Thymus (tissue), 11 donors: Measurements from ENCODE around the gene THEM5. TPM values are rescaled to one million over a fixed set of nuclear protein-coding genes. Genes with fewer than 3 reads are reported as not detected.
"Not testable (repeated sequence)": the region's sequence is repeated elsewhere in the genome, so short reads cannot be mapped to it uniquely, and the experiment has no call there.

ENCODE experiments used
- DNase-seq, 9 donors: peaks; one replicate each; pipeline ENCODE4 v3.0.0-alpha.2; 2013; ENCODE audit warnings: low spot score in 9 of 9, low read depth in 6 of 9, missing footprints in 1 of 9
- H3K27ac ChIP-seq, 2 donors: one replicate each; pipeline ENCODE4 v1.5.1; 2013; ENCODE audit warnings: control low read depth in 1 of 2, low read depth in 1 of 2, low read length in 1 of 2, mild to moderate bottlenecking in 1 of 2, moderate library complexity in 1 of 2
- H3K27me3 ChIP-seq, 2 donors: one replicate each; pipeline ENCODE4 v1.5.1; 2013; ENCODE audit warnings: low read length in 1 of 2; ENCODE audit not compliant: control insufficient read depth in 2 of 2, insufficient read depth in 1 of 2
- H3K36me3 ChIP-seq, 2 donors: one replicate each; pipeline ENCODE4 v1.5.1; 2013; ENCODE audit warnings: low read length in 1 of 2, mild to moderate bottlenecking in 1 of 2, moderate library complexity in 1 of 2; ENCODE audit not compliant: control insufficient read depth in 2 of 2, insufficient read depth in 2 of 2
- H3K4me1 ChIP-seq, 2 donors: one replicate each; pipeline ENCODE4 v1.5.1; 2013; ENCODE audit warnings: low read length in 2 of 2; ENCODE audit not compliant: control insufficient read depth in 2 of 2, insufficient read depth in 2 of 2
- H3K4me3 ChIP-seq, 2 donors: one replicate each; pipeline ENCODE4 v1.5.1; 2013; ENCODE audit warnings: low read length in 2 of 2, control low read depth in 1 of 2, mild to moderate bottlenecking in 1 of 2
- H3K9me3 ChIP-seq, 2 donors: one replicate each; pipeline ENCODE4 v1.5.1; 2013; ENCODE audit warnings: low read length in 1 of 2, mild to moderate bottlenecking in 1 of 2; ENCODE audit not compliant: control insufficient read depth in 2 of 2, insufficient read depth in 1 of 2
- WGBS: extraction: QIAGEN DNeasy Blood & Tissue Kit; methylation state at CpG from one replicate; pipeline ENCODE4 v1.1.7; 2013; 5-methylcytosine and 5-hydroxymethylcytosine counted together
- polyA plus RNA-seq: library from polyadenylated mRNA; stranded (reverse); fragments of 200-250 nt; gene quantifications from one replicate; pipeline ENCODE4 v1.2.3, GENCODE V29; 2013
- total RNA-seq: library from RNA; stranded (reverse); fragments of 120-200 nt; gene quantifications from one replicate; pipeline ENCODE4 v1.2.4, GENCODE V29; 2013
- donor health status: healthy.

The THEM5 gene
- total and polyA plus RNA-seq, 2 donors, result 0.09 to 1.5 TPM

DNA sequence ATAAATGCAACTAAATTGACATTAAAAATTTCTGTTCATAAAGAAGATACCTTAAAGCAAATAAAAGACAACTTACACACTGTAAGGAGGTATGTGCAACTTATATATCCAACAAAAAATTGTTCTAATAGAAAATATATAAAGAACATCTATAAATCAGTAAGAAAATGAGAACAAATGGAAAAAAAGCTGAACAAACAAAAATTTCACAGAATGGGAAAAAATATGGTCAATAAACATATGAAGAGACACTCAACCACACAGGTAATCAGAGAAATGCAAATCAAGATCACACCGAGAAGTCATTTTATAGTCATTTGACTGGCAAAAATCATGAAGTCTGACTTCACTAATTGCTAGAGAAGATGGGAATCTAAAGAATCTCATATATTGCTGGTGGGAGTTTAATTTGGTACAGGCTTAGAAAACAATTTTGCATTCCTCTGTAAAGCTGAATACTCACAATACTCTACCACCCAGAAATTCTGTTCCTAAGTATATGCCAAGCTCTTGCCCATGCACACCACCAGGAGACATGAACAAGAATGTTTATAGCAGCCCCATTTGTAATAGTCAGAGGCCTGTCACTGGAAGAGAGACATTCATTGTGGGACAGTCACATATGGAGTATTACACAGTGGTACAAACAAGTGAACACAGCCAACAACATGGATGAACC lies 22.0 kb upstream of the THEM5 start:
- DNase-seq, result no peak
- Histone ChIP-seq H3K9me3 (no peaks in the 10 kb centered on the region), H3K4me3 (no peak overlapping the region), H3K27me3 (no peaks in the 10 kb centered on the region), H3K36me3 (peaks cover 0 to 5% of the 10 kb centered on the region in 2 donors), H3K4me1 (peaks cover 0 to 2% of the 10 kb centered on the region in 2 donors), H3K27ac (no peak overlapping the region)
- 99% methylated on average over 1 of the region's 1 CpG for WGBS

DNA sequence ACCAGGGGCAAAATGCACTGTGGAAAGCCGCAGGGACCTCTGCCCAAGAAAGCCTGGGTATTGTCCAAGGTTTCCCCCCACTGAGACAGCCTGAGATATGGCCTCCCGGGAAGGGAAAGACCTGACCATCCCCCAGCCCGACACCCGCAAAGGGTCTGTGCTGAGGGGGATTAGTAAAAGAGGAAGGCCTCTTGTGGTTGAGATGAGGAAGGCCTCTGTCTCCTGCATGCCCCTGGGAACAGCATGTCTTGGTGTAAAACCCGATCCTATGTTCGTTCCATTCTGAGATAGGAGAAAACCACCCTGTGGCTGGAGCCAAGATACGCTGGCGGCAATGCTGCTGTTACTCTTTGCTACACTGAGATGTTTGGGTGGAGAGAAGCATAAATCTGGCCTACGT lies 19.3 kb upstream of the THEM5 start:
- not testable (repeated sequence) for H3K36me3 ChIP-seq, H3K9me3 ChIP-seq, H3K4me3 ChIP-seq, H3K27ac ChIP-seq, DNase-seq, H3K27me3 ChIP-seq, H3K4me1 ChIP-seq
- 46% methylated on average over 9 of the region's 9 CpGs for WGBS

GRCh38 chr1:151871284-151872030 lies 17.9 kb upstream of the THEM5 start:
- H3K36me3 ChIP-seq, result peaks cover 0 to 5% of the 10 kb centered on the region in 2 donors
- 78% methylated on average over 5 of the region's 5 CpGs for WGBS
- no peaks in the 10 kb centered on the region for H3K9me3 ChIP-seq
- peaks cover 0 to 2% of the 10 kb centered on the region in 2 donors for H3K4me1 ChIP-seq
- DNase-seq, result no peak
- no peak overlapping the region for H3K27ac ChIP-seq
- no peaks in the 10 kb centered on the region for H3K27me3 ChIP-seq
- no peak overlapping the region for H3K4me3 ChIP-seq

- no peak for DNase-seq
- 64% methylated on average over 3 of the region's 3 CpGs for WGBS
Observed at GRCh38 chr1:151868486-151868885, 15.0 kb upstream of the THEM5 start.

GRCh38 chr1:151867765-151868411 lies 14.4 kb upstream of the THEM5 start:
- peaks cover 0 to 6% of the 10 kb centered on the region in 2 donors for H3K4me1 ChIP-seq
- DNase-seq, result no peak
- H3K4me3 ChIP-seq, result no peak overlapping the region
- H3K27ac ChIP-seq, result no peak overlapping the region
- H3K36me3 ChIP-seq, result no peaks in the 10 kb centered on the region
- H3K9me3 ChIP-seq, result no peaks in the 10 kb centered on the region
- 92% methylated on average over 7 of the region's 7 CpGs for WGBS
- H3K27me3 ChIP-seq, result no peaks in the 10 kb centered on the region

More at GRCh38 chr1:151868486-151868885, 15.0 kb upstream of the THEM5 start:
- Histone ChIP-seq H3K9me3 (no peaks in the 10 kb centered on the region), H3K4me3 (no peak overlapping the region), H3K36me3 (no peaks in the 10 kb centered on the region), H3K27me3 (no peaks in the 10 kb centered on the region), H3K27ac (no peak overlapping the region), H3K4me1 (peaks cover 0 to 6% of the 10 kb centered on the region in 2 donors)

DNA sequence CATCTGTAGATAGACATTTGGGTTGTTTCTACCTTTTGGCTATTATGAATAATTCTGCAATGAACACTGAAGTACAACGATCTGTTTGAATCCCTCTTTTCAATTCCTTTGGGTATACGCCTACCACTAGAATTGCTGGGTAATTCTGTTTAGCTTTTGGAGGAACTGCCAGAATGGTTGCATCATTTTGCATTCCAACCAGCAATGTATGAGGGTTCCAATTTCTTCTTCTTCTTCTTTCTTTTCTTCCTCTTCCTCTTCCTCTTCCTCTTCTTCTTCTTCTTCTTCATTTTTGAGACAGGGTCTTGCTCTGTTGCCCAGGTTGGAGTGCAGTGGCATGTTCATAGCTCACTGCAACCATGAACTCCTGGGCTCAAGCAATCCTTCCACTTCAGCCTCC lies 13.8 kb upstream of the THEM5 start:
- 95% methylated on average over 2 of the region's 2 CpGs for WGBS
- H3K9me3 ChIP-seq, result no peaks in the 10 kb centered on the region
- H3K4me1 ChIP-seq, result peaks cover 0 to 6% of the 10 kb centered on the region in 2 donors
- H3K27me3 ChIP-seq, result no peaks in the 10 kb centered on the region
- no peak overlapping the region for H3K4me3 ChIP-seq
- H3K27ac ChIP-seq, result no peak overlapping the region
- no peaks in the 10 kb centered on the region for H3K36me3 ChIP-seq
- no peak for DNase-seq

DNA sequence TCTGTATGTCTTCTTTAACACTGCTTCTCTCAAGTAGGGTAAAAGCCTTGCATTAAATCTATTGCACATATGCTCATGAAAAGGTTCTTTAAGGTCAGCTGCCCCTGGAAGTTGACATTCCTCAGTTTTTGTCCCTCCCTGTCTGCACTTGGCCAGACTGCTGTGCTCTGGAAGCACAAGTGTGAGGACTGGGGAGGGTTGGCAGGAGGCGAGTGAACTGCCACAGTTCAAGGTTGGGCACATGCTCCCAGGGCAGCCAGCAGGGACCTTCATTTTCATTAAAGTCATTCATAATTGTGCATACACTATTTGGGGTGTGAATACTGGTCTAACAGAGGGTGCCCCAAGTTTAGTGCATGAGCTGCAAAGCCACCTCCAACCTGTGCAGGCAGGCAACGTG lies 10.9 kb upstream of the THEM5 start:
- 48% methylated on average over 2 of the region's 2 CpGs for WGBS
- no peak overlapping the region for H3K27ac ChIP-seq
- peaks cover 0 to 11% of the 10 kb centered on the region in 2 donors for H3K4me1 ChIP-seq
- H3K9me3 ChIP-seq, result no peaks in the 10 kb centered on the region
- DNase-seq, result no peak
- H3K4me3 ChIP-seq, result no peak overlapping the region
- no peaks in the 10 kb centered on the region for H3K36me3 ChIP-seq
- no peaks in the 10 kb centered on the region for H3K27me3 ChIP-seq

GRCh38 chr1:151862604-151863003 lies 9.1 kb upstream of the THEM5 start:
- no peak overlapping the region for H3K27ac ChIP-seq
- H3K36me3 ChIP-seq, result no peaks in the 10 kb centered on the region
- H3K4me1 ChIP-seq, result peaks cover 0 to 11% of the 10 kb centered on the region in 2 donors
- no peak for DNase-seq
- H3K9me3 ChIP-seq, result no peaks in the 10 kb centered on the region
- H3K27me3 ChIP-seq, result no peaks in the 10 kb centered on the region
- H3K4me3 ChIP-seq, result no peak overlapping the region

DNA sequence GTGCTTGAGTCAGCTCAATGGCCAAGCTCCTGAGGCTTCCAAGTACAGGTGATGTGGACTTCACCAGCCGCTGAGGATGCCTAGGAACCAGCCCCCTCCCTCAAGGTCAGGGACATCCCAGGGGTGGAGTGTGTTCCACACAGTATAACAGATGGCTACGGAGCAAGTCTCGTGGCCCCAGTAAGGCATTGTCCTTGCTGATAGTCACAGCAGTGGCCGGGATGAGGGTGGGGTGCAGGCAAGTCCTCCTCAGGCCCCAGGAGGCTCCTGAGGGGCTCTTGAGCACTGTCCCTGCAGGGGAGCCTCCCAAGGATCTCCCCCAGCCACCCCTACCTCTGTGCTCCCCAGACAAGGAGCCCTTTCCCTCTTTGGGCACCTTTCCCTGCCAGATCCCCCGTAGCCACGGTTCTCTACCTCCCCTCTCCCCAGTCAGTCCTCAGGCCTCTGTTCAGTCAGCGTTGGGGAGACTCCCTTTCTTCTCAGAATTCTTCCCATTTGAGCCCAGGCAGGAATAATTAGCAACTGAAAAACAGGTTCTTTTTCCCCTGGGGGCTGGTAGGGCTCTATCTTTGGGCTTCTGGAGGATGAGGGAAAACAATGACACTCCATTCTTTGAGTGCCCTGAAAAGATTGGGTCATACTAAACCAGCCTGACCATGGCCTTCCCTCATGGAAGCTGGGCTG lies 7.1 kb upstream of the THEM5 start:
- 95% methylated on average over 7 of the region's 7 CpGs for WGBS
- DNase-seq, result no peak
- peaks cover 0 to 11% of the 10 kb centered on the region in 2 donors for H3K4me1 ChIP-seq
- no peaks in the 10 kb centered on the region for H3K36me3 ChIP-seq
- no peaks in the 10 kb centered on the region for H3K27me3 ChIP-seq
- H3K9me3 ChIP-seq, result no peaks in the 10 kb centered on the region
- H3K4me3 ChIP-seq, result no peak overlapping the region
- H3K27ac ChIP-seq, result no peak overlapping the region
